ENCODE measurements around the gene TGFB2.

The TGFB2 gene

GRCh38 chr1:218332416-218332815 lies 12.7 kb upstream of the TGFB2 start:
- no peak for ATAC-seq

GRCh38 chr1:218336328-218336727 lies 8.8 kb upstream of the TGFB2 start:
- ATAC-seq (no peak), DNase-seq (no peak)

More at GRCh38 chr1:218332416-218332815, 12.7 kb upstream of the TGFB2 start:
- no peak for DNase-seq

- no peak for DNase-seq
- no peak for ATAC-seq
Observed at GRCh38 chr1:218339267-218339831, 5.8 kb upstream of the TGFB2 start.

GRCh38 chr1:218341325-218341724 lies 3.8 kb upstream of the TGFB2 start:
- DNase-seq: no peak
- ATAC-seq: no peak

- ATAC-seq (no peak), DNase-seq (no peak)
Observed at GRCh38 chr1:218342091-218342490, 3.0 kb upstream of the TGFB2 start.

GRCh38 chr1:218345673-218346390 lies 696 bp downstream of the TGFB2 start:
- ATAC-seq: peak; percentile 69
- DNase-seq: peak; percentile 37

- DNase-seq (peak; percentile 13), ATAC-seq (no peak)
Observed at GRCh38 chr1:218346391-218347204, 1.5 kb downstream of the TGFB2 start.

GRCh38 chr1:218347336-218347722 lies 2.2 kb downstream of the TGFB2 start:
- DNase-seq (peak; percentile 10), ATAC-seq (no peak)

GRCh38 chr1:218347723-218348627 lies 2.8 kb downstream of the TGFB2 start:
- no peak for ATAC-seq
- DNase-seq: no peak

GRCh38 chr1:218348628-218349071 lies 3.5 kb downstream of the TGFB2 start:
- no peak for ATAC-seq
- DNase-seq: no peak

GRCh38 chr1:218349348-218350034 lies 4.4 kb downstream of the TGFB2 start:
- ATAC-seq (no peak), DNase-seq (no peak)

- ATAC-seq (no peak), DNase-seq (no peak)
Observed at GRCh38 chr1:218350035-218350525, 4.9 kb downstream of the TGFB2 start.

- no peak for DNase-seq
Observed at GRCh38 chr1:218350801-218351266, 5.7 kb downstream of the TGFB2 start.

GRCh38 chr1:218351391-218352074 lies 6.4 kb downstream of the TGFB2 start:
- ATAC-seq (peak; percentile 83), DNase-seq (peak; percentile 26)

More at GRCh38 chr1:218350801-218351266, 5.7 kb downstream of the TGFB2 start:
- no peak for ATAC-seq

- DNase-seq: no peak
- no peak for ATAC-seq
Observed at GRCh38 chr1:218352075-218352438, 6.9 kb downstream of the TGFB2 start.

- DNase-seq (no peak), ATAC-seq (no peak)
Observed at GRCh38 chr1:218353656-218354055, 8.5 kb downstream of the TGFB2 start.

GRCh38 chr1:218355278-218355677 lies 10.1 kb downstream of the TGFB2 start:
- DNase-seq (no peak), ATAC-seq (no peak)

GRCh38 chr1:218357211-218357892 lies 12.2 kb downstream of the TGFB2 start:
- no peak for ATAC-seq
- no peak for DNase-seq

GRCh38 chr1:218357893-218358232 lies 12.7 kb downstream of the TGFB2 start:
- DNase-seq (no peak), ATAC-seq (no peak)

Measured in stimulated activated naive CD8-positive, alpha-beta T cell treated with anti-CD3 and anti-CD28 coated beads, Interleukin-15, Interleukin-2, amounts not matched to agents 100 U/mL and 50 U/mL, for 24 hours (primary cell).